K562 treated with DMSO at 1 percent for 12 hours (cell line): Measurements from ENCODE around the gene PTPN7. TPM values are rescaled to one million over a fixed set of nuclear protein-coding genes. Genes with fewer than 3 reads are reported as not detected.

ENCODE experiments used
- total RNA-seq: library from RNA; unstranded; fragments of 300-600 nt; gene quantifications from 2 replicates; pipeline ENCODE4 v1.2.3, GENCODE V29; 2022; ENCODE audit not compliant: insufficient read depth

PTPN7 gene
- total RNA-seq: 29.6 and 53.9 TPM in 2 replicates

GRCh38 chr1:202160377-202160940 lies at the start of gene PTPN7:
Gene PTPN7, minus strand, starts transcription at chr1:202160602. Its CDS starts 1,200 bp downstream, at chr1:202159402.

GRCh38 chr1:202193614-202194327 lies 33.4 kb upstream of the PTPN7 start, which contains the start of gene LGR6:
Gene LGR6, plus strand, starts transcription at chr1:202193799. Its CDS starts 191 bp downstream, at chr1:202193990.

GRCh38 chr1:202144402-202145067 lies 15.9 kb downstream of the PTPN7 start, which contains the start of gene ARL8A:
Gene ARL8A, minus strand, starts transcription at chr1:202144737. Its CDS starts 165 bp downstream, at chr1:202144572.

GRCh38 chr1:202122639-202123335 lies 37.6 kb downstream of the PTPN7 start, which contains the start of gene GPR37L1:
Gene GPR37L1, plus strand, starts transcription at chr1:202122917. Its CDS starts 47 bp downstream, at chr1:202122964.

Other genes starting within 250 kb of the PTPN7 start
- gene LMOD1, start 214.1 kb downstream of the PTPN7 start, total RNA-seq: 1.4 and 3.1 TPM in 2 replicates
- 82.6 and 95.4 TPM in 2 replicates for gene TIMM17A, start 205.1 kb downstream of the PTPN7 start, total RNA-seq
- gene RNPEP, start 178.0 kb downstream of the PTPN7 start, total RNA-seq: 113 and 188 TPM in 2 replicates
- gene ELF3, start 150.0 kb downstream of the PTPN7 start, total RNA-seq: 0.85 and 2.0 TPM in 2 replicates
- not detected in 2 replicates for gene GPR37L1, start 37.7 kb downstream of the PTPN7 start, total RNA-seq
- gene ARL8A, start 15.9 kb downstream of the PTPN7 start, total RNA-seq: 27.5 and 32.8 TPM in 2 replicates
- gene LGR6, start 33.2 kb upstream of the PTPN7 start, total RNA-seq: not detected in 2 replicates
- 160 and 202 TPM in 2 replicates for gene UBE2T, start 181.3 kb upstream of the PTPN7 start, total RNA-seq
- 0.68 and 10.5 TPM in 2 replicates for gene PPP1R12B, start 188.1 kb upstream of the PTPN7 start, total RNA-seq